Stimulated activated CD8-positive, alpha-beta memory T cell treated with anti-CD3 and anti-CD28 coated beads, Interleukin-7, amount 100 ng/mL, for 24 hours (primary cell): ENCODE data around the gene FGGY.
"Not testable (repeated sequence)": the region's sequence is repeated elsewhere in the genome, so short reads cannot be mapped to it uniquely, and the experiment has no call there.

Source experiments
- DNase-seq: peaks from one replicate; pipeline ENCODE4 v3.0.0-alpha.2; 2020; ENCODE audit warnings: low read depth

The FGGY gene

GRCh38 chr1:59446257-59446901 lies 149.5 kb downstream of the FGGY start:
- no peak for DNase-seq

- no peak for DNase-seq
These were observed 155.1 kb downstream of the FGGY start for GRCh38 chr1:59452026-59452425.

- DNase-seq = no peak
These were observed 155.7 kb downstream of the FGGY start for GRCh38 chr1:59452559-59452958.

- no peak for DNase-seq
These were observed 156.5 kb downstream of the FGGY start for GRCh38 chr1:59453297-59453968.

GRCh38 chr1:59455206-59455605 lies 158.3 kb downstream of the FGGY start:
- no peak for DNase-seq

GRCh38 chr1:59457786-59458185 lies 160.9 kb downstream of the FGGY start:
- DNase-seq = no peak

GRCh38 chr1:59458884-59459283 lies 162.0 kb downstream of the FGGY start:
- DNase-seq = no peak

GRCh38 chr1:59462942-59463341 lies 166.0 kb downstream of the FGGY start:
- not testable (repeated sequence) for DNase-seq

GRCh38 chr1:59465478-59465877 lies 168.6 kb downstream of the FGGY start:
- not testable (repeated sequence) for DNase-seq

- no peak for DNase-seq
These were observed 172.0 kb downstream of the FGGY start for GRCh38 chr1:59468828-59469428.

GRCh38 chr1:59471991-59472570 lies 175.2 kb downstream of the FGGY start:
- DNase-seq = not testable (repeated sequence)

GRCh38 chr1:59473831-59474230 lies 176.9 kb downstream of the FGGY start:
- no peak for DNase-seq

- no peak for DNase-seq
These were observed 177.6 kb downstream of the FGGY start for GRCh38 chr1:59474496-59474895.

GRCh38 chr1:59475737-59476136 lies 178.8 kb downstream of the FGGY start:
- DNase-seq = no peak

- DNase-seq = peak; percentile 10
These were observed 180.4 kb downstream of the FGGY start for GRCh38 chr1:59477286-59477685.

GRCh38 chr1:59477867-59478266 lies 181.0 kb downstream of the FGGY start:
- no peak for DNase-seq

- DNase-seq = no peak
These were observed 181.9 kb downstream of the FGGY start for GRCh38 chr1:59478822-59479221.

GRCh38 chr1:59480188-59480888 lies 183.4 kb downstream of the FGGY start:
- no peak for DNase-seq

GRCh38 chr1:59481881-59482505 lies 185.1 kb downstream of the FGGY start:
- DNase-seq = no peak

- DNase-seq = no peak
These were observed 186.1 kb downstream of the FGGY start for GRCh38 chr1:59482986-59483385.

GRCh38 chr1:59484096-59484495 lies 187.2 kb downstream of the FGGY start:
- DNase-seq = no peak

GRCh38 chr1:59485171-59485570 lies 188.3 kb downstream of the FGGY start:
- DNase-seq = no peak
